Smooth muscle cell (in vitro differentiated cells): ENCODE results near the gene CSK. TPM values are rescaled to one million over a fixed set of nuclear protein-coding genes. Genes with fewer than 3 reads are reported as not detected.

ENCODE experiments used
- DNase-seq: peaks from one replicate; lab custom pipeline; 2025; ENCODE audit not compliant: unreplicated experiment; lab: John Stamatoyannopoulos, UW
- H2AFZ ChIP-seq: fragments of 200-600 bp; sonication (generic); 2 replicates; pipeline ENCODE4 v1.6.0; 2016; ENCODE audit warnings: antibody characterized with exemption, low read depth, mild to moderate bottlenecking
- H3F3A ChIP-seq: fragments of 200-600 bp; sonication (generic); 2 replicates; pipeline ENCODE4 v1.6.0; 2017; ENCODE audit warnings: antibody characterized with exemption, low read depth
- H3K27ac ChIP-seq: fragments of 200-600 bp; sonication (generic); 2 replicates; pipeline ENCODE4 v1.5.1; 2016; ENCODE audit warnings: low read depth, mild to moderate bottlenecking
- H3K27me3 ChIP-seq: fragments of 200-600 bp; sonication (generic); 2 replicates; pipeline ENCODE4 v1.6.1; 2016; ENCODE audit warnings: low read depth, mild to moderate bottlenecking
- H3K36me3 ChIP-seq: fragments of 200-600 bp; sonication (generic); 2 replicates; pipeline ENCODE4 v1.5.1; 2016; ENCODE audit warnings: low read depth
- H3K4me1 ChIP-seq: fragments of 200-600 bp; sonication (generic); 2 replicates; pipeline ENCODE4 v1.5.1; 2016; ENCODE audit warnings: low read depth
- H3K4me2 ChIP-seq: fragments of 200-600 bp; sonication (generic); 2 replicates; pipeline ENCODE4 v1.6.0; 2016; ENCODE audit warnings: mild to moderate bottlenecking
- H3K4me3 ChIP-seq: fragments of 200-600 bp; sonication (generic); 2 replicates; pipeline ENCODE4 v1.5.1; 2016; ENCODE audit warnings: mild to moderate bottlenecking
- H3K79me2 ChIP-seq: fragments of 200-600 bp; sonication (generic); 2 replicates; pipeline ENCODE4 v1.6.0; 2016; ENCODE audit warnings: low read depth, mild to moderate bottlenecking
- H3K9ac ChIP-seq: fragments of 200-600 bp; sonication (generic); 2 replicates; pipeline ENCODE4 v1.6.0; 2016; ENCODE audit warnings: low read depth
- H3K9me3 ChIP-seq: fragments of 200-600 bp; sonication (generic); replicated peaks from 2 replicates; pipeline ENCODE4 v1.5.1; 2016; ENCODE audit warnings: low read depth
- H4K20me1 ChIP-seq: fragments of 200-600 bp; sonication (generic); 2 replicates; pipeline ENCODE4 v1.6.0; 2016; ENCODE audit warnings: low read depth
- WGBS: methylation state at CpG from one replicate; pipeline ENCODE4 v1.1.7; 2016; ENCODE audit warnings: low lambda C conversion rate; 5-methylcytosine and 5-hydroxymethylcytosine counted together
- polyA plus RNA-seq: library from polyadenylated mRNA; unstranded; fragments of >200 nt; fragmentation: Nextera tagmentation; extraction: Ambion mirVana; gene quantifications from 2 replicates; pipeline ENCODE4 v1.2.1, GENCODE V29; 2016
- total RNA-seq: library from RNA; depleted of rRNA; stranded (reverse); fragments of >200 nt; gene quantifications from 2 replicates; pipeline ENCODE4 v1.2.3, GENCODE V29; 2014
- TF ChIP-seq, protein P1 (sequence below): fragments of 200-600 bp; sonication (generic); IDR thresholded peaks from 2 replicates; pipeline ENCODE4 v1.5.1; 2017; ENCODE audit warnings: borderline replicate concordance, mild to moderate bottlenecking, antibody characterized with exemption; ENCODE audit not compliant: insufficient read depth, poor library complexity, severe bottlenecking

CSK gene
- total and polyA plus RNA-seq, 2 experiments from 2014 or later = 16.5 to 19.6 TPM

GRCh38 chr15:74827614-74828013 is 45.7 kb downstream of the CSK start:
- Histone ChIP-seq H3K36me3 (no peaks in the 10 kb centered on the region), H3K27ac (no peak overlapping the region), H3K79me2 (no peaks in the 10 kb centered on the region), H3K9ac (no peak overlapping the region), H4K20me1 (no peaks in the 10 kb centered on the region), H3K4me3 (no peak overlapping the region), H3K27me3 (peaks cover 55% of the 10 kb centered on the region), H3K9me3 (no peaks in the 10 kb centered on the region), H2AFZ (no peak overlapping the region), H3K4me2 (no peak overlapping the region), H3K4me1 (peaks cover 3% of the 10 kb centered on the region), H3F3A (no peaks in the 10 kb centered on the region)
- WGBS = 73% methylated on average over 5 of the region's 5 CpGs
- no peak for DNase-seq
- TF ChIP-seq, protein P1, sequence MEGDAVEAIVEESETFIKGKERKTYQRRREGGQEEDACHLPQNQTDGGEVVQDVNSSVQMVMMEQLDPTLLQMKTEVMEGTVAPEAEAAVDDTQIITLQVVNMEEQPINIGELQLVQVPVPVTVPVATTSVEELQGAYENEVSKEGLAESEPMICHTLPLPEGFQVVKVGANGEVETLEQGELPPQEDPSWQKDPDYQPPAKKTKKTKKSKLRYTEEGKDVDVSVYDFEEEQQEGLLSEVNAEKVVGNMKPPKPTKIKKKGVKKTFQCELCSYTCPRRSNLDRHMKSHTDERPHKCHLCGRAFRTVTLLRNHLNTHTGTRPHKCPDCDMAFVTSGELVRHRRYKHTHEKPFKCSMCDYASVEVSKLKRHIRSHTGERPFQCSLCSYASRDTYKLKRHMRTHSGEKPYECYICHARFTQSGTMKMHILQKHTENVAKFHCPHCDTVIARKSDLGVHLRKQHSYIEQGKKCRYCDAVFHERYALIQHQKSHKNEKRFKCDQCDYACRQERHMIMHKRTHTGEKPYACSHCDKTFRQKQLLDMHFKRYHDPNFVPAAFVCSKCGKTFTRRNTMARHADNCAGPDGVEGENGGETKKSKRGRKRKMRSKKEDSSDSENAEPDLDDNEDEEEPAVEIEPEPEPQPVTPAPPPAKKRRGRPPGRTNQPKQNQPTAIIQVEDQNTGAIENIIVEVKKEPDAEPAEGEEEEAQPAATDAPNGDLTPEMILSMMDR = no peak

DNA sequence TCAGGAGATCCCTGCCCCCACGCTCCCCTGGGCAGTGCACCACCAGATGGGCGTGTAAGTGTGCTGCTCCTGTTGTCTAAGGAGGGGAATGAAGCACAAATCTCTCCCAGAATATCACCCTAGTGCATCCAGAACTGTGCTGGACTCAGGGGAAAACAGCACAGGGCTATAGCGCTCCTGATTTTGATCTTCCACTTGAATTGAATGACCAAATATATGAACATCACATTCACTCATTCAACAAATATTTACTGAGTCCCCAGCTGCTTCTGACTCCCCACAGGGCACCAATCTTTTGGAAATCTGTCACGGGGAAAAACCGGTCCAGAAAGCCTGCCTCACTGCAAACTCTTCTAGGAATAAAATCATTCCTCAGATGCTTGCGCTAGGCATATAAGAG is 47.0 kb downstream of the CSK start:
- peaks cover 3% of the 10 kb centered on the region for H3K4me1 ChIP-seq
- no peak overlapping the region for H3K9ac ChIP-seq
- no peak overlapping the region for H2AFZ ChIP-seq
- H3F3A ChIP-seq = no peaks in the 10 kb centered on the region
- no peak overlapping the region for H3K27ac ChIP-seq
- DNase-seq = no peak
- WGBS = 86% methylated on average over 6 of the region's 6 CpGs
- H3K27me3 ChIP-seq = peaks cover 55% of the 10 kb centered on the region
- no peaks in the 10 kb centered on the region for H3K9me3 ChIP-seq
- no peaks in the 10 kb centered on the region for H3K36me3 ChIP-seq
- no peaks in the 10 kb centered on the region for H3K79me2 ChIP-seq
- TF ChIP-seq, protein P1 = no peak
- H3K4me2 ChIP-seq = no peak overlapping the region
- no peaks in the 10 kb centered on the region for H4K20me1 ChIP-seq
- H3K4me3 ChIP-seq = no peak overlapping the region

- TF ChIP-seq, protein P1 = no peak
- H2AFZ ChIP-seq = no peak overlapping the region
- no peak for DNase-seq
- no peaks in the 10 kb centered on the region for H3K79me2 ChIP-seq
- no peaks in the 10 kb centered on the region for H4K20me1 ChIP-seq
- no peaks in the 10 kb centered on the region for H3F3A ChIP-seq
- H3K27me3 ChIP-seq = peaks cover 48% of the 10 kb centered on the region
- WGBS = 82% methylated on average over 3 of the region's 3 CpGs
- peaks cover 3% of the 10 kb centered on the region for H3K4me1 ChIP-seq
- no peak overlapping the region for H3K4me2 ChIP-seq
- H3K4me3 ChIP-seq = no peak overlapping the region
- H3K36me3 ChIP-seq = no peaks in the 10 kb centered on the region
- no peaks in the 10 kb centered on the region for H3K9me3 ChIP-seq
- no peak overlapping the region for H3K9ac ChIP-seq
- no peak overlapping the region for H3K27ac ChIP-seq
Observed at GRCh38 chr15:74829486-74829885, 47.6 kb downstream of the CSK start.

- Histone ChIP-seq H3K4me1 (peaks cover 3% of the 10 kb centered on the region), H2AFZ (no peak overlapping the region), H3K4me3 (no peak overlapping the region), H3K9me3 (no peaks in the 10 kb centered on the region), H3K79me2 (no peaks in the 10 kb centered on the region), H3F3A (no peaks in the 10 kb centered on the region), H3K9ac (no peak overlapping the region), H4K20me1 (no peaks in the 10 kb centered on the region), H3K27me3 (peaks cover 43% of the 10 kb centered on the region), H3K36me3 (no peaks in the 10 kb centered on the region), H3K4me2 (no peak overlapping the region), H3K27ac (no peak overlapping the region)
- no peak for DNase-seq
- TF ChIP-seq, protein P1 = no peak
- WGBS = 80% methylated on average over 6 of the region's 6 CpGs
Observed at GRCh38 chr15:74829991-74830390, 48.1 kb downstream of the CSK start.
